H1 (cell line): ENCODE results near the gene ENOSF1. TPM values are rescaled to one million over a fixed set of nuclear protein-coding genes. Genes with fewer than 3 reads are reported as not detected.

Experiments
- CTCF ChIA-PET: fragments of 300-600 bp; sonication (Branson Sonifier 250); formaldehyde crosslinking; loops from one replicate; lab custom pipeline; 2021; ENCODE audit not compliant: partially characterized antibody; lab: Charles Lee
- POLR2A ChIA-PET: fragments of 300-600 bp; sonication (Branson Sonifier 250); formaldehyde crosslinking; loops from one replicate; lab custom pipeline; 2021; ENCODE audit warnings: inconsistent platforms; ENCODE audit not compliant: partially characterized antibody; lab: Charles Lee
- DNase-seq, 2 experiments: peaks; one replicate each; pipeline versions ENCODE4 v3.0.0 to v3.0.0-alpha.2; 2010 to 2022; ENCODE audit warnings: low spot score in 2 of 2, low read depth in 1 of 2, mixed read lengths in 1 of 2
- FAIRE-seq: peaks from 2 replicates; lab custom pipeline; 2011; peaks lifted over from hg19 to GRCh38; lab: Jason Lieb, UNC
- H2AFZ ChIP-seq: 2 replicates; pipeline ENCODE4 v1.8.1; 2012; ENCODE audit warnings: low read length, inconsistent platforms
- H2AK5ac ChIP-seq: 2 replicates; pipeline ENCODE4 v1.6.1; 2013; ENCODE audit warnings: low read depth, low read length
- H2BK120ac ChIP-seq: replicated peaks from 2 replicates; pipeline ENCODE3; 2013; ENCODE audit warnings: low read depth, low read length, inconsistent platforms
- H2BK12ac ChIP-seq: 2 replicates; pipeline ENCODE4 v1.6.1; 2013; ENCODE audit warnings: low read depth, low read length
- H2BK15ac ChIP-seq: 2 replicates; pipeline ENCODE4 v1.6.1; 2013; ENCODE audit warnings: low read length
- H2BK20ac ChIP-seq: 2 replicates; pipeline ENCODE4 v1.6.1; 2013; ENCODE audit warnings: low read length
- H2BK5ac ChIP-seq: 2 replicates; pipeline ENCODE4 v1.6.1; 2013; ENCODE audit warnings: low read depth, low read length
- H3K14ac ChIP-seq: 2 replicates; pipeline ENCODE4 v1.6.1; 2013; ENCODE audit warnings: inconsistent platforms; ENCODE audit not compliant: insufficient read length
- H3K18ac ChIP-seq: 2 replicates; pipeline ENCODE4 v1.6.1; 2013; ENCODE audit warnings: low read length; ENCODE audit errors: extremely low read depth
- H3K23ac ChIP-seq: 2 replicates; pipeline ENCODE4 v1.6.1; 2013; ENCODE audit warnings: inconsistent platforms; ENCODE audit not compliant: insufficient read length
- H3K23me2 ChIP-seq: 2 replicates; pipeline ENCODE4 v1.6.1; 2013; ENCODE audit warnings: low read depth, low read length
- H3K27ac ChIP-seq: 2 replicates; pipeline ENCODE4 v1.6.1; 2011; ENCODE audit warnings: low read depth, low read length, inconsistent platforms
- H3K27me3 ChIP-seq, 4 experiments: replicated peaks in 1 of 4; 1 replicate in 1 of 4; 2 replicates in 3 of 4; pipeline versions ENCODE4 v1.6.1 to v1.8.1; 2011 to 2013; ENCODE audit warnings: low read length in 3 of 4, mild to moderate bottlenecking in 3 of 4, inconsistent platforms in 2 of 4, mixed read lengths in 2 of 4, moderate library complexity in 1 of 4; ENCODE audit not compliant: control insufficient read depth in 3 of 4, insufficient read depth in 3 of 4; ENCODE audit errors: extremely low read depth in 1 of 4
- H3K36me3 ChIP-seq, 4 experiments: 2 replicates each; pipeline versions ENCODE4 v1.6.1 to v1.8.1; 2011 to 2013; ENCODE audit warnings: mild to moderate bottlenecking in 4 of 4, low read length in 3 of 4, moderate library complexity in 2 of 4, control low read depth in 1 of 4, inconsistent platforms in 1 of 4; ENCODE audit not compliant: insufficient read depth in 4 of 4, control insufficient read depth in 2 of 4
- H3K4ac ChIP-seq: replicated peaks from 2 replicates; pipeline ENCODE3; 2013; ENCODE audit warnings: low read length, low read depth, mixed read lengths, inconsistent platforms; ENCODE audit not compliant: insufficient read length
- H3K4me1 ChIP-seq, 4 experiments: replicated peaks in 1 of 4; 1 replicate in 1 of 4; 2 replicates in 3 of 4; pipeline versions ENCODE4 v1.6.1 to v1.8.1; 2011 to 2013; ENCODE audit warnings: low read length in 3 of 4, inconsistent platforms in 2 of 4, mixed read lengths in 1 of 4; ENCODE audit not compliant: insufficient read depth in 4 of 4, control insufficient read depth in 3 of 4
- H3K4me2 ChIP-seq, 2 experiments: 2 replicates each; pipeline versions ENCODE4 v1.6.1 to v1.8.1; 2011 to 2013; ENCODE audit warnings: low read depth in 2 of 2, low read length in 2 of 2, control low read depth in 1 of 2, inconsistent platforms in 1 of 2, mild to moderate bottlenecking in 1 of 2; ENCODE audit not compliant: insufficient read depth in 1 of 2
- H3K4me3 ChIP-seq, 4 experiments: fragments of 200-600, 300-600 bp in 1 of 4; sonication (generic), shearing (Covaris generic), sonication (Bioruptor Twin) in 1 of 4; 2 replicates each; pipeline versions ENCODE4 v1.5.1 to v1.8.1; 2011 to 2016; ENCODE audit warnings: low read length in 4 of 4, low read depth in 3 of 4, control low read depth in 2 of 4, inconsistent platforms in 2 of 4, mild to moderate bottlenecking in 2 of 4, mixed read lengths in 1 of 4, moderate library complexity in 1 of 4; ENCODE audit not compliant: insufficient read depth in 2 of 4; ENCODE audit errors: extremely low read depth in 1 of 4
- H3K56ac ChIP-seq: replicated peaks from 2 replicates; pipeline ENCODE3; 2013; ENCODE audit warnings: low read depth, mild to moderate bottlenecking, mixed read lengths, low read length, inconsistent platforms; ENCODE audit not compliant: insufficient read length
- H3K79me1 ChIP-seq: 2 replicates; pipeline ENCODE4 v1.6.1; 2013; ENCODE audit warnings: low read depth, low read length, control low read depth
- H3K79me2 ChIP-seq, 2 experiments: 2 replicates each; pipeline versions ENCODE4 v1.6.1 to v1.8.1; 2012 to 2013; ENCODE audit warnings: low read length in 2 of 2, mild to moderate bottlenecking in 2 of 2, inconsistent platforms in 1 of 2; ENCODE audit not compliant: insufficient read depth in 2 of 2, control insufficient read depth in 1 of 2
- H3K9ac ChIP-seq, 4 experiments: replicated peaks in 1 of 4; 1 replicate in 1 of 4; 2 replicates in 3 of 4; pipeline versions ENCODE4 v1.6.1 to v1.8.1; 2011 to 2013; ENCODE audit warnings: low read depth in 3 of 4, low read length in 3 of 4, control low read depth in 2 of 4, mild to moderate bottlenecking in 2 of 4, moderate library complexity in 2 of 4, inconsistent platforms in 1 of 4; ENCODE audit errors: extremely low read depth in 1 of 4
- H3K9me3 ChIP-seq, 2 experiments: 2 replicates each; pipeline versions ENCODE4 v1.6.1 to v1.8.1; 2012 to 2013; ENCODE audit warnings: mild to moderate bottlenecking in 2 of 2, moderate library complexity in 2 of 2, control low read depth in 1 of 2, inconsistent platforms in 1 of 2, low read depth in 1 of 2, low read length in 1 of 2, mixed read lengths in 1 of 2; ENCODE audit not compliant: insufficient read depth in 2 of 2
- H4K20me1 ChIP-seq, 2 experiments: replicated peaks in 1 of 2; 2 replicates each; pipeline versions ENCODE3 to v1.8.1; 2011 to 2013; ENCODE audit warnings: inconsistent platforms in 2 of 2, low read length in 2 of 2, mild to moderate bottlenecking in 1 of 2; ENCODE audit not compliant: insufficient read depth in 2 of 2, control insufficient read depth in 1 of 2
- H4K5ac ChIP-seq: 2 replicates; pipeline ENCODE4 v1.6.1; 2013; ENCODE audit warnings: low read length, low read depth, mixed read lengths, inconsistent platforms; ENCODE audit not compliant: insufficient read length
- H4K8ac ChIP-seq: 2 replicates; pipeline ENCODE4 v1.8.0; 2013; ENCODE audit warnings: mild to moderate bottlenecking, moderate library complexity, low read length, inconsistent platforms; ENCODE audit not compliant: insufficient read depth; ENCODE audit errors: extremely low read depth
- H4K91ac ChIP-seq: replicated peaks from 2 replicates; pipeline ENCODE3; 2013; ENCODE audit warnings: low read length, mixed read lengths, inconsistent platforms; ENCODE audit not compliant: insufficient read length
- CBX8 ChIP-seq: fragments of 300-800, 300-1000 bp; sonication (generic); IDR thresholded peaks from 2 replicates; pipeline ENCODE4 v1.7.1; 2016; ENCODE audit warnings: low read depth, low read length, borderline replicate concordance
- CEBPB ChIP-seq: IDR thresholded peaks from 2 replicates; pipeline ENCODE4 v1.6.1; 2012; ENCODE audit warnings: low read depth, low read length
- GABPA ChIP-seq: IDR thresholded peaks from 2 replicates; pipeline ENCODE4 v1.6.1; 2011; ENCODE audit warnings: mild to moderate bottlenecking, low read length, moderate library complexity, borderline replicate concordance; ENCODE audit not compliant: insufficient read depth
- HDAC6 ChIP-seq: IDR thresholded peaks from one replicate; pipeline ENCODE4 v1.7.1; 2012; ENCODE audit warnings: low read depth, mild to moderate bottlenecking, inconsistent platforms, low read length, moderate library complexity
- JUND ChIP-seq: IDR thresholded peaks from 2 replicates; pipeline ENCODE4 v1.6.1; 2011; ENCODE audit warnings: mild to moderate bottlenecking, improper control_type of control experiment, low read length
- KDM1A ChIP-seq: fragments of 200-600, 300-600 bp; sonication (generic); IDR thresholded peaks from 2 replicates; pipeline ENCODE4 v1.7.1; 2016; ENCODE audit warnings: mild to moderate bottlenecking, low read length, borderline replicate concordance
- PHF8 ChIP-seq: fragments of 200-600 bp; sonication (generic); conservative IDR thresholded peaks from 2 replicates; pipeline ENCODE4 v1.7.1; 2012; ENCODE audit warnings: low read depth, mild to moderate bottlenecking, inconsistent platforms, low read length, moderate library complexity
- RAD21 ChIP-seq, 2 experiments: IDR thresholded peaks in 1 of 2; conservative IDR thresholded peaks in 1 of 2; 2 replicates each; pipeline ENCODE4 v1.6.1; 2011; ENCODE audit warnings: low read depth in 2 of 2, low read length in 2 of 2, improper control_type of control experiment in 1 of 2, inconsistent platforms in 1 of 2, mild to moderate bottlenecking in 1 of 2, moderate library complexity in 1 of 2
- RBBP5 ChIP-seq: IDR thresholded peaks from 2 replicates; pipeline ENCODE4 v1.7.1; 2012; ENCODE audit warnings: low read depth, mild to moderate bottlenecking, inconsistent platforms, low read length, moderate library complexity, borderline replicate concordance
- SIN3A ChIP-seq, 2 experiments: IDR thresholded peaks in 1 of 2; conservative IDR thresholded peaks in 1 of 2; 2 replicates each; pipeline ENCODE4 v1.6.1; 2011 to 2012; ENCODE audit warnings: low read length in 2 of 2, improper control_type of control experiment in 1 of 2, low read depth in 1 of 2, mild to moderate bottlenecking in 1 of 2
- SRF ChIP-seq: IDR thresholded peaks from 2 replicates; pipeline ENCODE4 v1.6.1; 2011; ENCODE audit warnings: mild to moderate bottlenecking, low read depth, low read length, moderate library complexity
- TAF7 ChIP-seq: optimal IDR thresholded peaks from 2 replicates; pipeline ENCODE3; 2011; ENCODE audit warnings: low read depth, mild to moderate bottlenecking, inconsistent platforms, low read length, moderate library complexity, borderline replicate concordance
- TCF12 ChIP-seq: IDR thresholded peaks from 2 replicates; pipeline ENCODE4 v1.6.1; 2011; ENCODE audit warnings: low read depth, mild to moderate bottlenecking, low read length
- WGBS, 2 experiments: shearing (Covaris generic) in 1 of 2; methylation state at CpG; one replicate each; pipeline versions ENCODE4 v1.1.6 to v1.1.7; 2013 to 2015; ENCODE audit warnings: low lambda C conversion rate in 2 of 2, mixed read lengths in 2 of 2, inconsistent platforms in 1 of 2, low coverage in 1 of 2, missing lambda C conversion rate in 1 of 2; ENCODE audit not compliant: insufficient replicate concordance in 2 of 2, insufficient coverage in 1 of 2, insufficient read length in 1 of 2; ENCODE audit errors: extremely low coverage in 1 of 2, missing lambda C conversion rate in 1 of 2; 5-methylcytosine and 5-hydroxymethylcytosine counted together
- polyA plus RNA-seq, 7 experiments: library from polyadenylated mRNA; depleted of rRNA in 3 of 7; stranded (reverse) in 5 of 7; unstranded in 2 of 7; fragments of >200 nt in 5 of 7; fragments of 200-250 nt in 2 of 7; gene quantifications; 1 replicate in 5 of 7; 2 replicates in 1 of 7; 4 replicates in 1 of 7; pipeline versions ENCODE4 v1.2.1 to v1.2.3, GENCODE V29; 2011 to 2013; ENCODE audit warnings: missing spikeins in 2 of 7, mixed read lengths in 2 of 7
- total RNA-seq: library from RNA; stranded (reverse); fragmentation: NEBNext Ultra II Directional; extraction: Animal tissue kit (Norgen Biotek cat#: 25700); gene quantifications from 2 replicates; pipeline ENCODE4 v1.2.1, GENCODE V29; 2021

Gene ENOSF1
- total and polyA plus RNA-seq, 2 of the 8 experiments (the other 6 are each of a cell fraction or from before 2014, with no cell fraction given): 15.4 to 26.4 TPM

DNA sequence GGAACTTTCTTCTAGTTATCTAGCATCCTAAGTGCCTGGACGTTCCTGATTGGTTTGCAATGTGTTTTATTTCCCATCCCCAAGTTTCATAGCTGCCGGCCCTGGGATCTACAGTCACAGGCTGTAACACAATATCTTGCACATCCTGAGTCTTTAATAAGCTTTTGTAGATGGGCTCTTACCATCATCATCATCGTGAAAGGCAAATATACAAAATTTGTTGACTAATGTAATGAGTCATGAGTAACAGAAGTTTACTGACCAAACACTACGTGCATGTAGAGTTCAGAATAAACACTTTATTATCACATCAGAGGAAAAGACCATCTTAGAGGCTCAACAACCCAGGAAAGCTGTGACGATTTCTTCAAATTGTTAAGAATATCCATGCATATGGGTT is 63.1 kb downstream of the ENOSF1 start:
- no peak overlapping the region for H4K91ac ChIP-seq
- H3K36me3 ChIP-seq: no peaks in the 10 kb centered on the region; a peak in 1 of 8 replicates
- no peak overlapping the region for H3K9ac ChIP-seq
- H3K79me1 ChIP-seq: 0 out of 2 replicates have a peak, but pooled peaks cover 3% of the 10 kb centered on the region
- no peak overlapping the region for H3K4me2 ChIP-seq
- no peaks in the 10 kb centered on the region; the same call in 1 of the 2 replicates for H3K23me2 ChIP-seq
- no peak overlapping the region for H2BK12ac ChIP-seq
- ChIA-PET CTCF (interaction anchor here (1.2 kb wide), 2 partner anchors 9 to 25 kb away, joined by 3 to 6 read pairs; no protein-coding TSS in a partner anchor), POLR2A (interaction anchor here (0.6 to 2.0 kb wide), 3 partner anchors 9 to 213 kb away, joined by 3 to 10 read pairs (median 3); partner anchors contain the start of gene TYMS)
- H3K14ac ChIP-seq: no peak overlapping the region
- H3K4ac ChIP-seq: no peak overlapping the region
- no peak overlapping the region for H3K27ac ChIP-seq
- no peak overlapping the region for H4K8ac ChIP-seq
- H3K4me3 ChIP-seq: no peak overlapping the region
- H2BK15ac ChIP-seq: no peak overlapping the region
- no peak overlapping the region for H4K5ac ChIP-seq
- WGBS, 2 experiments: 89% methylated on average over 5 of the region's 5 CpGs; no CpG with 5 or more reads in 1 of the 2 experiments
- no peaks in the 10 kb centered on the region for H3K9me3 ChIP-seq
- H3K56ac ChIP-seq: no peak overlapping the region
- no peak overlapping the region for H3K18ac ChIP-seq
- peaks cover 0 to 8% of the 10 kb centered on the region in 2 experiments; a peak in 1 of 4 replicates for H3K79me2 ChIP-seq
- H2BK20ac ChIP-seq: no peak overlapping the region
- peaks cover 0 to under 1% of the 10 kb centered on the region in 2 experiments for H4K20me1 ChIP-seq
- FAIRE-seq: no peak
- H2AK5ac ChIP-seq: no peak overlapping the region
- no peaks in the 10 kb centered on the region for H3K4me1 ChIP-seq
- H2BK5ac ChIP-seq: no peak overlapping the region
- no peaks in the 10 kb centered on the region for H3K27me3 ChIP-seq
- H3K23ac ChIP-seq: no peak overlapping the region
- no peak overlapping the region for H2AFZ ChIP-seq
- no peak overlapping the region for H2BK120ac ChIP-seq
- DNase-seq: no peak
- TF ChIP-seq SIN3A (conservative IDR thresholded peaks at IDR 0.05 in 1 of 2, IDR thresholded peaks at IDR 0.05 in 1 of 2; ENCODE audit: low read depth in 1 of 2, low read length in 2 of 2) (no peak), PHF8 (no peak), KDM1A (no peak), GABPA (no peak), CBX8 (no peak), CEBPB (no peak), HDAC6 (no peak), TCF12 (no peak), RAD21 (IDR thresholded peaks at IDR 0.05 in 1 of 2, conservative IDR thresholded peaks at IDR 0.05 in 1 of 2; ENCODE audit: low read depth in 2 of 2, low read length in 2 of 2) (no peak), JUND (no peak), SRF (no peak), TAF7 (no peak), RBBP5 (no peak)
